ENCODE measurements around the gene WDR20. TPM values are rescaled to one million over a fixed set of nuclear protein-coding genes. Genes with fewer than 3 reads are reported as not detected.

Gene WDR20
- polyA plus RNA-seq, 1 of the 3 experiments (the other 2 are of a cell fraction): 12.4 TPM

DNA sequence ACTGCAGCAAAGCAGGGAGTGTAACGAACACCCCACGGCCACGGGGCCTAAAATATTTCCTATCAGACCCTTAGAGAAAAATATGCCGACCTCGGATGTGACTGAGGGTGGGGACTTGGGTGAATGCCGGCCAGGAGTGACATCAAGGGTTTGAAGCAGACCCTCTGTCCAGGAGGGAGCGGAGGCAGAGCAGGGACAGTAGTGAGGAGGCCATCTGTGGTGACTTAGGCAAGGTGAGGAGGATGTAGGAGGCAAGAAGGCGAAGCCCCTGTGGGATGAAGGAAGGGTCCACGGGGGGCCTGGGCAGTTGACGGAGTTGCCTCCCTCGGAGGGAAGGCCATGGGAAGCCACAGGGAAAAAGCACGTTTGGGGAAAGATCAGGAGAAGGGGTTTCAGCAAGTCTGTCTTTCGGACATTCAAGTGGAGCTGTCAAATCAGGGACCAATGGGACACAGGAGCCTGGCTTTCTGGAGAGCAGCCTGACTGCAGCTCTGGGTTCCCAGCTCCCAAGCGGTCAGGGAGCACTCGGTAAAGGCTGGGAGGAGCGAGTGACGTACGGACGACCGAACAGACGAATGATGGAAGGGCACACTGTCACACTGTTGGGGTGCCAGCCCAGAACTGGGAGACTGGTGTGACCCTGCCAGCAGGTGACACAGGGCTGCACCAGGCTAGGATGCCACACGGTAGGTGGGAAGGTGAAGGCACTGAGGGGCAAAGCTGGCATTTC is 90.9 kb downstream of the WDR20 start:
- no peaks in the 10 kb centered on the region for H3K79me2 ChIP-seq (ENCODE audit: insufficient read depth)
- H3K4me3 ChIP-seq (ENCODE audit: low read depth in 2 of 2, low read length in 1 of 2): no peak overlapping the region
- DNase-seq: no peak
- H3K9me3 ChIP-seq: no peaks in the 10 kb centered on the region
- H3K4me2 ChIP-seq: no peak overlapping the region
- WGBS (ENCODE audit: low lambda C conversion rate): 90% methylated on average over 22 of the region's 22 CpGs
- ChIA-PET CTCF (interaction anchor here (1.6 kb wide), 1 partner anchor 84 kb away, joined by 9 read pairs; no protein-coding TSS in a partner anchor), POLR2A (no interaction called here)
- peaks cover 0 to 2% of the 10 kb centered on the region in 2 experiments for H3K36me3 ChIP-seq (replicated peaks in 1 of 2; ENCODE audit: control insufficient read depth in 1 of 2, insufficient read depth in 2 of 2, low read length in 1 of 2)
- H3K9ac ChIP-seq: no peak overlapping the region
- no peaks in the 10 kb centered on the region for H3F3A ChIP-seq (replicated peaks; ENCODE audit: insufficient read depth)
- no peaks in the 10 kb centered on the region for H3K27me3 ChIP-seq (ENCODE audit: insufficient read depth)
- TF ChIP-seq, protein P1, sequence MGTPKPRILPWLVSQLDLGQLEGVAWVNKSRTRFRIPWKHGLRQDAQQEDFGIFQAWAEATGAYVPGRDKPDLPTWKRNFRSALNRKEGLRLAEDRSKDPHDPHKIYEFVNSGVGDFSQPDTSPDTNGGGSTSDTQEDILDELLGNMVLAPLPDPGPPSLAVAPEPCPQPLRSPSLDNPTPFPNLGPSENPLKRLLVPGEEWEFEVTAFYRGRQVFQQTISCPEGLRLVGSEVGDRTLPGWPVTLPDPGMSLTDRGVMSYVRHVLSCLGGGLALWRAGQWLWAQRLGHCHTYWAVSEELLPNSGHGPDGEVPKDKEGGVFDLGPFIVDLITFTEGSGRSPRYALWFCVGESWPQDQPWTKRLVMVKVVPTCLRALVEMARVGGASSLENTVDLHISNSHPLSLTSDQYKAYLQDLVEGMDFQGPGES (IDR thresholded peaks at IDR 0.05; ENCODE audit: low read depth, low read length): no peak
- TF ChIP-seq NFIC (IDR thresholded peaks at IDR 0.05; ENCODE audit: borderline replicate concordance) (no peak), TCF12 (IDR thresholded peaks at IDR 0.05) (no peak), RFX5 (IDR thresholded peaks at IDR 0.05; ENCODE audit: low read length) (no peak), YY1 (IDR thresholded peaks at IDR 0.05; ENCODE audit: low read depth) (no peak), GABPA (IDR thresholded peaks at IDR 0.05; ENCODE audit: low read depth) (no peak), MXI1 (IDR thresholded peaks at IDR 0.05; ENCODE audit: low read depth, low read length) (no peak), FOXM1 (IDR thresholded peaks at IDR 0.05; ENCODE audit: low read depth) (no peak), TEAD4 (IDR thresholded peaks at IDR 0.05; ENCODE audit: borderline replicate concordance, insufficient read depth) (no peak), ELF1 (IDR thresholded peaks at IDR 0.05) (no peak), FOXJ3 (CRISPR knock-in tag; IDR thresholded peaks at IDR 0.05) (no peak), RXRA (IDR thresholded peaks at IDR 0.05; ENCODE audit: borderline replicate concordance, low read depth) (no peak)
- TF ChIP-seq, protein P2, sequence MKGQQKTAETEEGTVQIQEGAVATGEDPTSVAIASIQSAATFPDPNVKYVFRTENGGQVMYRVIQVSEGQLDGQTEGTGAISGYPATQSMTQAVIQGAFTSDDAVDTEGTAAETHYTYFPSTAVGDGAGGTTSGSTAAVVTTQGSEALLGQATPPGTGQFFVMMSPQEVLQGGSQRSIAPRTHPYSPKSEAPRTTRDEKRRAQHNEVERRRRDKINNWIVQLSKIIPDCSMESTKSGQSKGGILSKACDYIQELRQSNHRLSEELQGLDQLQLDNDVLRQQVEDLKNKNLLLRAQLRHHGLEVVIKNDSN (IDR thresholded peaks at IDR 0.05; ENCODE audit: borderline replicate concordance, low read depth): no peak
- TF ChIP-seq, protein P3, sequence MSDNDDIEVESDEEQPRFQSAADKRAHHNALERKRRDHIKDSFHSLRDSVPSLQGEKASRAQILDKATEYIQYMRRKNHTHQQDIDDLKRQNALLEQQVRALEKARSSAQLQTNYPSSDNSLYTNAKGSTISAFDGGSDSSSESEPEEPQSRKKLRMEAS (IDR thresholded peaks at IDR 0.05; ENCODE audit: low read depth): no peak
- TF ChIP-seq, protein P4, sequence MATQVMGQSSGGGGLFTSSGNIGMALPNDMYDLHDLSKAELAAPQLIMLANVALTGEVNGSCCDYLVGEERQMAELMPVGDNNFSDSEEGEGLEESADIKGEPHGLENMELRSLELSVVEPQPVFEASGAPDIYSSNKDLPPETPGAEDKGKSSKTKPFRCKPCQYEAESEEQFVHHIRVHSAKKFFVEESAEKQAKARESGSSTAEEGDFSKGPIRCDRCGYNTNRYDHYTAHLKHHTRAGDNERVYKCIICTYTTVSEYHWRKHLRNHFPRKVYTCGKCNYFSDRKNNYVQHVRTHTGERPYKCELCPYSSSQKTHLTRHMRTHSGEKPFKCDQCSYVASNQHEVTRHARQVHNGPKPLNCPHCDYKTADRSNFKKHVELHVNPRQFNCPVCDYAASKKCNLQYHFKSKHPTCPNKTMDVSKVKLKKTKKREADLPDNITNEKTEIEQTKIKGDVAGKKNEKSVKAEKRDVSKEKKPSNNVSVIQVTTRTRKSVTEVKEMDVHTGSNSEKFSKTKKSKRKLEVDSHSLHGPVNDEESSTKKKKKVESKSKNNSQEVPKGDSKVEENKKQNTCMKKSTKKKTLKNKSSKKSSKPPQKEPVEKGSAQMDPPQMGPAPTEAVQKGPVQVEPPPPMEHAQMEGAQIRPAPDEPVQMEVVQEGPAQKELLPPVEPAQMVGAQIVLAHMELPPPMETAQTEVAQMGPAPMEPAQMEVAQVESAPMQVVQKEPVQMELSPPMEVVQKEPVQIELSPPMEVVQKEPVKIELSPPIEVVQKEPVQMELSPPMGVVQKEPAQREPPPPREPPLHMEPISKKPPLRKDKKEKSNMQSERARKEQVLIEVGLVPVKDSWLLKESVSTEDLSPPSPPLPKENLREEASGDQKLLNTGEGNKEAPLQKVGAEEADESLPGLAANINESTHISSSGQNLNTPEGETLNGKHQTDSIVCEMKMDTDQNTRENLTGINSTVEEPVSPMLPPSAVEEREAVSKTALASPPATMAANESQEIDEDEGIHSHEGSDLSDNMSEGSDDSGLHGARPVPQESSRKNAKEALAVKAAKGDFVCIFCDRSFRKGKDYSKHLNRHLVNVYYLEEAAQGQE (IDR thresholded peaks at IDR 0.05; ENCODE audit: low read depth, low read length): no peak
- no peaks in the 10 kb centered on the region for H4K20me1 ChIP-seq (ENCODE audit: insufficient read depth)
- peaks cover 0 to 12% of the 10 kb centered on the region in 2 experiments; a peak in 1 of 4 replicates for H3K4me1 ChIP-seq (ENCODE audit: control insufficient read depth in 1 of 2, insufficient read depth in 2 of 2, low read depth in 1 of 2, low read length in 1 of 2)
- no peaks in the 10 kb centered on the region for H3K9me2 ChIP-seq
- H2AFZ ChIP-seq (ENCODE audit: low read depth): no peak overlapping the region
- no peak overlapping the region for H3K27ac ChIP-seq (ENCODE audit: low read depth in 2 of 2, low read length in 1 of 2)
